Measurements from ENCODE around the gene SLC16A5.
"Not testable (repeated sequence)": the region's sequence is repeated elsewhere in the genome, so short reads cannot be mapped to it uniquely, and the experiment has no call there.

DNA sequence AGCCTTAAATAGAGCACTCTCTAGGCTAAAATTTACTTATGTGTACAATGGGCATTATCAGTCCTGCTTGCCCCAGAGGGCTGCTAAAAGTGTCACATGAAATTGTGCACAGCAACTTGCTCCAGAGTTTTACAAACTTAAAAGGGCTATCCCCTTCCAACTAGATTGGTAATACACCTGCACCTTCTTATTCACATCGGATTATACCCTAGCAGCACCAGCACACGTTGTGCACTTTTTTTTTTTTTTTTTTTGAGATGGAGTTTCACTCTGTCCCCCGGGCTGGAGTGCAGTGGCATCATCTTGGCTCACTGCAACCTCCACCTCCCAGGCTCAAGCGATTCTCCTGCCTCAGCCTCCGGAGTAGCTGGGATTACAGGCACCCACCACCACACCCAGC is 44.0 kb upstream of the SLC16A5 start:
- TF ChIP-seq, protein P1, sequence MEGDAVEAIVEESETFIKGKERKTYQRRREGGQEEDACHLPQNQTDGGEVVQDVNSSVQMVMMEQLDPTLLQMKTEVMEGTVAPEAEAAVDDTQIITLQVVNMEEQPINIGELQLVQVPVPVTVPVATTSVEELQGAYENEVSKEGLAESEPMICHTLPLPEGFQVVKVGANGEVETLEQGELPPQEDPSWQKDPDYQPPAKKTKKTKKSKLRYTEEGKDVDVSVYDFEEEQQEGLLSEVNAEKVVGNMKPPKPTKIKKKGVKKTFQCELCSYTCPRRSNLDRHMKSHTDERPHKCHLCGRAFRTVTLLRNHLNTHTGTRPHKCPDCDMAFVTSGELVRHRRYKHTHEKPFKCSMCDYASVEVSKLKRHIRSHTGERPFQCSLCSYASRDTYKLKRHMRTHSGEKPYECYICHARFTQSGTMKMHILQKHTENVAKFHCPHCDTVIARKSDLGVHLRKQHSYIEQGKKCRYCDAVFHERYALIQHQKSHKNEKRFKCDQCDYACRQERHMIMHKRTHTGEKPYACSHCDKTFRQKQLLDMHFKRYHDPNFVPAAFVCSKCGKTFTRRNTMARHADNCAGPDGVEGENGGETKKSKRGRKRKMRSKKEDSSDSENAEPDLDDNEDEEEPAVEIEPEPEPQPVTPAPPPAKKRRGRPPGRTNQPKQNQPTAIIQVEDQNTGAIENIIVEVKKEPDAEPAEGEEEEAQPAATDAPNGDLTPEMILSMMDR (IDR thresholded peaks at IDR 0.05), result not testable (repeated sequence)
- TF ChIP-seq POLR2A (IDR thresholded peaks at IDR 0.05), result not testable (repeated sequence)
